Measurements from ENCODE around the gene ASIC3. TPM values are rescaled to one million over a fixed set of nuclear protein-coding genes. Genes with fewer than 3 reads are reported as not detected.

The ASIC3 gene
- total and polyA plus RNA-seq, 2 of the 8 experiments (the other 6 are each of a cell fraction or from before 2014, with no cell fraction given), result 1.6 to 1.9 TPM

- WGBS, 2 experiments (ENCODE audit: extremely low coverage in 1 of 2, insufficient coverage in 1 of 2, insufficient read length in 1 of 2, insufficient replicate concordance in 2 of 2, low coverage in 1 of 2, low lambda C conversion rate in 2 of 2, missing lambda C conversion rate in 1 of 2), result 87% methylated on average over 14 of the region's 14 CpGs; no CpG with 5 or more reads in 1 of the 2 experiments
- H2BK15ac ChIP-seq (ENCODE audit: low read length), result no peak overlapping the region
- H3K9me3 ChIP-seq (ENCODE audit: insufficient read depth in 2 of 2, low read depth in 1 of 2, low read length in 1 of 2), result no peaks in the 10 kb centered on the region
- ChIA-PET POLR2A (ENCODE audit: partially characterized antibody) (interaction anchor here (1.0 to 1.8 kb wide), 3 partner anchors 7 to 34 kb away, joined by 3 to 4 read pairs (median 4); partner anchors contain the start of gene FASTK), CTCF (ENCODE audit: partially characterized antibody) (interaction anchor here (0.9 to 3.5 kb wide), 8 partner anchors 9 to 148 kb away, joined by 3 to 20 read pairs (median 6); partner anchors contain the start of gene CDK5)
- H3K4me2 ChIP-seq (ENCODE audit: insufficient read depth in 1 of 2, low read depth in 2 of 2, low read length in 2 of 2), result no peak overlapping the region
- H3K27ac ChIP-seq (ENCODE audit: low read depth, low read length), result no peak overlapping the region
- H2BK20ac ChIP-seq (ENCODE audit: low read length), result no peak overlapping the region
- FAIRE-seq (no peak), DNase-seq (ENCODE audit: low read depth in 1 of 2, low spot score in 2 of 2) (no peak)
- H3K14ac ChIP-seq (ENCODE audit: insufficient read length), result no peak overlapping the region
- no peak overlapping the region for H3K9ac ChIP-seq (replicated peaks in 1 of 4; ENCODE audit: extremely low read depth in 1 of 4, low read depth in 3 of 4, low read length in 3 of 4)
- H3K4ac ChIP-seq (replicated peaks; ENCODE audit: insufficient read length, low read depth, low read length), result no peak overlapping the region
- no peaks in the 10 kb centered on the region for H3K79me2 ChIP-seq (ENCODE audit: control insufficient read depth in 1 of 2, insufficient read depth in 2 of 2, low read length in 2 of 2)
- H3K18ac ChIP-seq (ENCODE audit: extremely low read depth, low read length), result no peak overlapping the region
- H4K91ac ChIP-seq (replicated peaks; ENCODE audit: insufficient read length, low read length), result no peak overlapping the region
- H2AFZ ChIP-seq (ENCODE audit: low read length), result no peak overlapping the region
- no peak overlapping the region for H2BK12ac ChIP-seq (ENCODE audit: low read depth, low read length)
- peaks cover 4 to 30% (median 20%) of the 10 kb centered on the region in 4 experiments for H3K27me3 ChIP-seq (replicated peaks in 1 of 4; ENCODE audit: control insufficient read depth in 3 of 4, extremely low read depth in 1 of 4, insufficient read depth in 3 of 4, low read length in 3 of 4)
- H3K79me1 ChIP-seq (ENCODE audit: low read depth, low read length), result no peaks in the 10 kb centered on the region
- no peaks in the 10 kb centered on the region for H3K36me3 ChIP-seq (ENCODE audit: control insufficient read depth in 2 of 4, insufficient read depth in 4 of 4, low read length in 3 of 4)
- H3K56ac ChIP-seq (replicated peaks; ENCODE audit: insufficient read length, low read depth, low read length), result no peak overlapping the region
- no peak overlapping the region for H3K4me3 ChIP-seq (ENCODE audit: extremely low read depth in 1 of 4, insufficient read depth in 2 of 4, low read depth in 3 of 4, low read length in 4 of 4)
- H3K4me1 ChIP-seq (replicated peaks in 1 of 4; ENCODE audit: control insufficient read depth in 3 of 4, insufficient read depth in 4 of 4, low read length in 3 of 4), result peaks cover 0 to 8% (median 4%) of the 10 kb centered on the region in 4 experiments; a peak in 3 of 7 replicates
- no peak overlapping the region for H2BK5ac ChIP-seq (ENCODE audit: low read depth, low read length)
- peaks cover 3% of the 10 kb centered on the region; the same call in 1 of the 2 replicates for H3K23me2 ChIP-seq (ENCODE audit: low read depth, low read length)
- no peak overlapping the region for H3K23ac ChIP-seq (ENCODE audit: insufficient read length)
- H4K8ac ChIP-seq (ENCODE audit: extremely low read depth, insufficient read depth, low read length), result no peak overlapping the region
- no peak overlapping the region for H4K5ac ChIP-seq (ENCODE audit: insufficient read length, low read depth, low read length)
- H2BK120ac ChIP-seq (replicated peaks; ENCODE audit: low read depth, low read length), result no peak overlapping the region
- peaks cover 2 to 11% of the 10 kb centered on the region in 2 experiments for H4K20me1 ChIP-seq (replicated peaks in 1 of 2; ENCODE audit: control insufficient read depth in 1 of 2, insufficient read depth in 2 of 2, low read length in 2 of 2)
- no peak overlapping the region for H2AK5ac ChIP-seq (ENCODE audit: low read depth, low read length)
- TF ChIP-seq EP300 (IDR thresholded peaks at IDR 0.05; ENCODE audit: borderline replicate concordance in 1 of 2, low read depth in 2 of 2, low read length in 2 of 2), result no peak
- TF ChIP-seq GABPA (IDR thresholded peaks at IDR 0.05; ENCODE audit: borderline replicate concordance, insufficient read depth, low read length), result no peak
- no peak for TF ChIP-seq ZNF274 (IDR thresholded peaks at IDR 0.05; ENCODE audit: borderline replicate concordance, extremely low read depth, low read length)
- TF ChIP-seq TAF1 (IDR thresholded peaks at IDR 0.05; ENCODE audit: low read depth, low read length), result no peak
- no peak for TF ChIP-seq SRF (IDR thresholded peaks at IDR 0.05; ENCODE audit: low read depth, low read length)
- TF ChIP-seq, protein P1, sequence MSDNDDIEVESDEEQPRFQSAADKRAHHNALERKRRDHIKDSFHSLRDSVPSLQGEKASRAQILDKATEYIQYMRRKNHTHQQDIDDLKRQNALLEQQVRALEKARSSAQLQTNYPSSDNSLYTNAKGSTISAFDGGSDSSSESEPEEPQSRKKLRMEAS (IDR thresholded peaks at IDR 0.05), result no peak
- no peak for TF ChIP-seq RXRA (IDR thresholded peaks at IDR 0.05; ENCODE audit: insufficient read depth, low read depth, low read length)
- no peak for TF ChIP-seq CREB1 (IDR thresholded peaks at IDR 0.05)
- no peak for TF ChIP-seq TCF12 (IDR thresholded peaks at IDR 0.05; ENCODE audit: low read depth, low read length)
- TF ChIP-seq KDM5A (IDR thresholded peaks at IDR 0.05; ENCODE audit: low read length), result no peak
- no peak for TF ChIP-seq TEAD4 (IDR thresholded peaks at IDR 0.05; ENCODE audit: low read depth, low read length)
- TF ChIP-seq SP1 (IDR thresholded peaks at IDR 0.05; ENCODE audit: low read depth, low read length), result no peak
Observed at GRCh38 chr7:151046603-151047573, 1.4 kb upstream of the ASIC3 start.
